Measurements from ENCODE around the gene FBXL20.

DNA sequence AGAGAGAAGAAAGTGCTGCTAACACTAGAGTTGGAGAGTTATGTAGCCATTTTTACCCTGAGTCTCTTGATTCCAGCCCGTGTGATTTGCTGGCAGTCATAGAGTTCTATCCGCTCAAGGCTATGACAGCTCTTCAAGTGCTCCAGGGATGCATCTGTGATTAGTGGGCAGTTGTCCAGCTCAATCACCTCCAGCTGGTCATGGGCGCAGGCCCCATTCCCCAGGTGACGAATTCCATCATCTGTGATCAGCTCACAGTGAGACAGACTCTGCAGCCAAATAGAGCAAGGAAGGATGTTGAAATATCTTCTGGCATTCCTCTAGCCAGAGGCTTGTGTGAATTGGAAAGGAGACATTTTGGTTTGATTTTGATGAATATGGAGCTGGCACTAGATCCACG, 137.3 kb downstream of the FBXL20 start:
- TF ChIP-seq, protein P1, sequence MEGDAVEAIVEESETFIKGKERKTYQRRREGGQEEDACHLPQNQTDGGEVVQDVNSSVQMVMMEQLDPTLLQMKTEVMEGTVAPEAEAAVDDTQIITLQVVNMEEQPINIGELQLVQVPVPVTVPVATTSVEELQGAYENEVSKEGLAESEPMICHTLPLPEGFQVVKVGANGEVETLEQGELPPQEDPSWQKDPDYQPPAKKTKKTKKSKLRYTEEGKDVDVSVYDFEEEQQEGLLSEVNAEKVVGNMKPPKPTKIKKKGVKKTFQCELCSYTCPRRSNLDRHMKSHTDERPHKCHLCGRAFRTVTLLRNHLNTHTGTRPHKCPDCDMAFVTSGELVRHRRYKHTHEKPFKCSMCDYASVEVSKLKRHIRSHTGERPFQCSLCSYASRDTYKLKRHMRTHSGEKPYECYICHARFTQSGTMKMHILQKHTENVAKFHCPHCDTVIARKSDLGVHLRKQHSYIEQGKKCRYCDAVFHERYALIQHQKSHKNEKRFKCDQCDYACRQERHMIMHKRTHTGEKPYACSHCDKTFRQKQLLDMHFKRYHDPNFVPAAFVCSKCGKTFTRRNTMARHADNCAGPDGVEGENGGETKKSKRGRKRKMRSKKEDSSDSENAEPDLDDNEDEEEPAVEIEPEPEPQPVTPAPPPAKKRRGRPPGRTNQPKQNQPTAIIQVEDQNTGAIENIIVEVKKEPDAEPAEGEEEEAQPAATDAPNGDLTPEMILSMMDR (IDR thresholded peaks at IDR 0.05), result no peak
- TF ChIP-seq POLR2A (IDR thresholded peaks at IDR 0.05), result no peak
- TF ChIP-seq POLR2AphosphoS5 (IDR thresholded peaks at IDR 0.05), result no peak

Measured in prostate gland (tissue), 2 donors.